ENCODE results near the gene BTG3.

- no peak for TF ChIP-seq CTCF (IDR thresholded peaks at IDR 0.05; ENCODE audit: low read length)
- no peak for TF ChIP-seq EZH2phosphoT487 (IDR thresholded peaks at IDR 0.05; ENCODE audit: low read length)
- no peak for TF ChIP-seq EZH2 (optimal IDR thresholded peaks at IDR 0.05; ENCODE audit: low read depth, low read length)
Measured at GRCh38 chr21:17575076-17575475, 37.6 kb downstream of the BTG3 start.
